Measurements from ENCODE around the gene PTCD2. TPM values are rescaled to one million over a fixed set of nuclear protein-coding genes. Genes with fewer than 3 reads are reported as not detected.
"Not testable (repeated sequence)": the region's sequence is repeated elsewhere in the genome, so short reads cannot be mapped to it uniquely, and the experiment has no call there.

Gene PTCD2
- total RNA-seq, 1 experiment from 2014 or later: 2.6 TPM

GRCh38 chr5:72296256-72296655 is 23.9 kb upstream of the PTCD2 start:
- no peak for DNase-seq (ENCODE audit: low spot score)

- DNase-seq (ENCODE audit: low spot score): not testable (repeated sequence)
These were observed 22.0 kb upstream of the PTCD2 start for GRCh38 chr5:72298136-72298535.

- no peak for DNase-seq (ENCODE audit: low spot score)
These were observed 21.5 kb upstream of the PTCD2 start for GRCh38 chr5:72298711-72299110.

- DNase-seq (ENCODE audit: low spot score): no peak
These were observed 19.4 kb upstream of the PTCD2 start for GRCh38 chr5:72300590-72301339.

GRCh38 chr5:72301557-72301956 is 18.6 kb upstream of the PTCD2 start:
- DNase-seq (ENCODE audit: low spot score): no peak

GRCh38 chr5:72302171-72302570 is 18.0 kb upstream of the PTCD2 start:
- DNase-seq (ENCODE audit: low spot score): no peak

GRCh38 chr5:72305194-72306142 is 14.7 kb upstream of the PTCD2 start:
- no peak for DNase-seq (ENCODE audit: low spot score)

GRCh38 chr5:72307573-72307967 is 12.6 kb upstream of the PTCD2 start:
- no peak for DNase-seq (ENCODE audit: low spot score)

- peak; percentile 97 for DNase-seq (ENCODE audit: low spot score)
These were observed 12.0 kb upstream of the PTCD2 start for GRCh38 chr5:72307968-72308852.

GRCh38 chr5:72308853-72309191 is 11.4 kb upstream of the PTCD2 start:
- DNase-seq (ENCODE audit: low spot score): no peak

GRCh38 chr5:72313141-72313540 is 7.0 kb upstream of the PTCD2 start:
- no peak for DNase-seq (ENCODE audit: low spot score)

- peak; percentile 57 for DNase-seq (ENCODE audit: low spot score)
These were observed 5.5 kb upstream of the PTCD2 start for GRCh38 chr5:72314571-72315172.

GRCh38 chr5:72319435-72319975 is 668 bp upstream of the PTCD2 start:
- not testable (repeated sequence) for DNase-seq (ENCODE audit: low spot score)

GRCh38 chr5:72324189-72324825 is 4.1 kb downstream of the PTCD2 start:
- DNase-seq (ENCODE audit: low spot score): peak; percentile 50

- no peak for DNase-seq (ENCODE audit: low spot score)
These were observed 5.6 kb downstream of the PTCD2 start for GRCh38 chr5:72325566-72326305.

GRCh38 chr5:72326306-72326649 is 6.1 kb downstream of the PTCD2 start:
- no peak for DNase-seq (ENCODE audit: low spot score)

- DNase-seq (ENCODE audit: low spot score): no peak
These were observed 8.0 kb downstream of the PTCD2 start for GRCh38 chr5:72328172-72328571.

- no peak for DNase-seq (ENCODE audit: low spot score)
These were observed 10.5 kb downstream of the PTCD2 start for GRCh38 chr5:72330712-72331111.

GRCh38 chr5:72337159-72337558 is 17.0 kb downstream of the PTCD2 start:
- DNase-seq (ENCODE audit: low spot score): no peak

- DNase-seq (ENCODE audit: low spot score): no peak
These were observed 18.6 kb downstream of the PTCD2 start for GRCh38 chr5:72338689-72339209.

Measured in HT-29 (cell line).